ENCODE results near the gene PAPLN.
A peak's percentile ranks its signal among the peaks of the same experiment; 100 is the strongest.

The PAPLN gene

DNA sequence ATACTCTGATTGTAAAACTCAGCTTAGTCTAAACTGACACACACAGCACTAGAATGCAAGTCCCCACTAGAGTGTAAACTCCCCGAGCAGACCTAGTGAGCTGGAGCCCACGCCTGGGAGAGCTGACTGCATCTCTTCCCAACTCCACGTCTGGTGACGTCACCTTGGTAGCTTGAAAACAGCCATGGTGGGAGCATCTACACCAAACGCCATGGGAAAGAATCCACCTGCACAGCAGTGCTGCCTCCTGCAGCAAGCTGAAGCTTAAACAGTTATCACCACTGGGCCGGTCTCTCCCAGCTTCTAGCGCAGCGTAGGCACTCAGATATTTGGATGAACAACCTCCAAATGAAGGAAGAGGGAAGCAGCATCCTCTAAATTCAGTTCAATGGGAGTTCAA lies 4.3 kb upstream of the PAPLN start:
- no peak for DNase-seq

- DNase-seq = no peak
These were observed 3.7 kb upstream of the PAPLN start for GRCh38 chr14:73233564-73233963.

DNA sequence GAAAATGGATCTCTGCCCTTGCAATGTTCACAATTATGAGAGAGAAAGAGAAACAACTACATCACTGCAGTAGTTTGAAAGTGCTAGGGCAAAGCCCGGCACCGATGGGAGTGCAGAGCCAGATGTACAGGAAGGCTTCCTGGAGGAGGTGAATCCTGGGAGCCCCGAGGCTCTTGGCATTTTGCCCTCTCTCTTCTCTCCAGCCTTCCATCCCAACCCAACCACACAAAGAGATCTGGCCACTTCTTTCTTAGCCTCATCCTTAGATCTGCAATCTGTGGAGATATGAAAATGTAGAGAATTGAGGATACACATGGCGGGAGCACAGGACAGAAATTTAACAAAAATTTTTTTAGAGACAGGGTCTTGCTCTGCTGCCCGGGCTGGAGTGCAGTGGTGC lies 3.3 kb upstream of the PAPLN start:
- DNase-seq = no peak

DNA sequence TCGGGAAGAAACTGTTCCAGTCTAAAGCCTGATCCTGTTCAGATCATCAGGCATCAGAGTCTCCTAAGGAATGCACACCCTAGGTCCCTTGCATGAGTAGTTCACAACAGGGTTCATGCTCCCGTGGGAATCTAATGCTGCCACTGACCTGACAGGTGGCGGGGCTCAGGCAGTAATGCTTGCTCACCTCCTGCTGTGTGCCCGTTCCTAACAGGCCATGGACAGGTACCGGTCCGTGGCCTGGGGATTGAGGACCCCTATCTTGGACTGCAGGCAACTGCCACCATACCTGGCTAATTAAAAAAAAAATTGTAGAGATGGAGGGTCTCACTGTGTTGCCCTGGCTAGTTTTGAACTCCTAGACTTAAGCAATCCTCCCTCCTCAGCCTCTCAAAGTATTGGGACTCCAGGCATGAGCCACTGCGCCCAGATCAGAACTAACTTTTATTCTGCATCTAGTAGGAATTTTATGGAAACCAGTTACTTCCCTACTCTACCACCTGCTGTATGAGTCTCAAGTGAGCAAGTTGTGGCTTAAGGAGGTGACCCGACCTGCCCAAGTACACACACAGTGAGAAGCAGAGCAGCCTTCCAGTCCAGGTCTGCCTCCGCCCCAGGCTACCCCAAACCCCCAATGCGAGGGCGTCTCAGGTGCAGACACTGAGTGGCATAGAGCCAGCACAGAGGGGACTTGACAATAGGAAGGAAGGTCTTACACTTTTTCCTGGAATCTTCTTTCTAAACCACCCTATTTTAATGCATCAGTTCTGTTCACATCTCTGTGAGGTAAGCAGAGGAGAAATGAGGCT lies 2.5 kb upstream of the PAPLN start:
- no peak for DNase-seq

- DNase-seq = peak; percentile 42
These were observed 1.7 kb upstream of the PAPLN start for GRCh38 chr14:73235531-73236155.

DNA sequence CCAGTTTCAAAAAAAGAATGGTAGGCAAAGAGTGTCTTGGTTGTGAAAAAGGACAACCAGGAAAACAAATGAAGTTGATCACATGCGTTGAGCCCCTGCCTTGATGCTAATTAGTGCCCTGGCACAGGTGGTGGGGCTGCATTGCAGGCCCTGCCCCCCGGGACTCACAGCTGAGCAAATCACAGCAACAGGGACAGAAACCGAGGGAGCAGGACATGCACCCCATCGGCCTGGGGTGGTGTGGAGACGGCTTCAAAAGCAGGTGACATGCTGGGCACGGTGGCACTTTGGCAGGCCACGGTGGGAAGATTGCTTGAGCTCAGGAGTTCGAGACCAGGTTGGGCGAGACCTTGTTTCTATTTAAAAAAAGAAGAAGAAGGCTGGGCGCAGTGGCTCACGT lies 1.1 kb upstream of the PAPLN start:
- no peak for DNase-seq

DNA sequence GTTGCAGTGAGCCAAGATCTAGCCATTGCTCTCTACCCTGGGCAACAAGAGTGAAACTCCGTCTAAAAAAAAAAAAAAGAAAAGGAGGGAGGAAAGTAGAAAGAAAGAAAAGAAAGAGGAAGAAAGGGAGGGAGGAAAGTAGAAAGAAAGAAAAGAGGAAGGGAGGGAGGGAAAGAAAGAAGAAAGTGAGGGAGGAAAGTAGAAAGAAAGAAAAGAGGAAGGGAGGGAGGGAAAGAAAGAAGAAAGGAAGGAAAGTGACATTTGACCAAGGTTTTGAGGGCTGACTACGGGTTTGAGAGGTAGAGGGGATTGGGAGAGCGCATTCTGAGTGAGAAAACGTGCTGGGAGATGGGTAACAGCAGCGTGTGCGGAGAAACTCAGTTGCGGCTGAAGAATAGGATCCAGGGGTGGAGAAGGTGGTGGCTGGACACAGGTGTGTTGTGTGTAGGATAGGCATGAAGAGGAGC lies 521 bp upstream of the PAPLN start:
- no peak for DNase-seq

- no peak for DNase-seq
These were observed 599 bp downstream of the PAPLN start for GRCh38 chr14:73237786-73238423.

DNA sequence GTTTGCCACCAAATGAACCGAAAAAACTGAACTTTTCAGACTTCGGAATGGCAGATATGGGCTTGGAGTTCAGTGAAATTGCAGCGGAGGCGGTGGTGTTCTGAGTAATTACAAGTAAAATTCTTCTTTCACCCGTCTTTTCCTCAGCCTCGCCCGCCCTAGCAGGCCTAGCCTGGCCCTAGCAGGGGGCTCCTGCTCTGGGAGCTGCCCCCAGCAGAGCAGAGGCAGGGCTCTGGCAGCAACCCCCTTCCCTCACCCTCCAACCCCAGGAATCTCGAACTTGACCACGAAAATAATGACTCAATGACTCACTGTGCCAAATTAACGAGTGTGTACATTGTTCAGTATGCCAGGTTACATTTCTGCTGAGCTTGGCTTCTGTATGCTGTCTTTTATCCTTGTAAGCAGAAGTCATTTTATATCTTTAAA lies 1.1 kb downstream of the PAPLN start:
- DNase-seq = peak; percentile 89

- no peak for DNase-seq
These were observed 1.6 kb downstream of the PAPLN start for GRCh38 chr14:73238941-73239340.

- DNase-seq = peak; percentile 66
These were observed 2.3 kb downstream of the PAPLN start for GRCh38 chr14:73239393-73240241.

GRCh38 chr14:73240816-73241480 lies 3.6 kb downstream of the PAPLN start:
- DNase-seq = no peak

DNA sequence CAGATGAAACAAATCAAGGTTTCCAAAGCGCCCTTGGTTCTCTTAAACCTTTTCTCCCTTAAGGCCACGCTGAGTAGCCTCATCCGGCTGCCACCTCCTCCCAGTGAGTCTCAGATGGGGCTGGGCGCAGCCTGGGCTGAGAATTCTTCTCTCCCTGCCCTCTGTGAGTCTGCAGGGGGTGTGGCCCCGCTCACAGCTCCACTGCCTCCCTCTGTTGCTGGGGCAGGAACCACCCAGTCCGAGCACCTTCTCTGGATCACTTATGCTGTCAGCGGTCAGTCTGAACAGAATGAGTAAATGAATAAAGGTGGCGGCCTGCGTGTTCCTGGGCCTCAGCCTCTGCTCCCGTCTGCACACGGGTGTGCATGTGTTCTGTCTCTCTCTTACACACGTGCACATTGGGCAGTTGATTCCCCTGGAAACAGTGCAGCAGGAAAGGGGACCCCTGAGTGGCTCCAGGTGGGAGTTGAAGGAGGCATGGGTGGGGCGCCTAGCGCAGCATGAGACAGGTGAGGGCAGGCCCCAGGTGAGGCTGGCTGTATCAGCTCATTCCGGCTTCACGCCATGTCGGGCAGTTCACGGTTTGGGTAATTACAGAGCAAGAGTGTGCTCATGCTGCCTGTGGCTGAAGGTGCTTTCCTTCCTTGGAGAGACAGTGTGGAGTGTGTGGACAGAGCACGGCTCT lies 4.3 kb downstream of the PAPLN start:
- no peak for DNase-seq

DNA sequence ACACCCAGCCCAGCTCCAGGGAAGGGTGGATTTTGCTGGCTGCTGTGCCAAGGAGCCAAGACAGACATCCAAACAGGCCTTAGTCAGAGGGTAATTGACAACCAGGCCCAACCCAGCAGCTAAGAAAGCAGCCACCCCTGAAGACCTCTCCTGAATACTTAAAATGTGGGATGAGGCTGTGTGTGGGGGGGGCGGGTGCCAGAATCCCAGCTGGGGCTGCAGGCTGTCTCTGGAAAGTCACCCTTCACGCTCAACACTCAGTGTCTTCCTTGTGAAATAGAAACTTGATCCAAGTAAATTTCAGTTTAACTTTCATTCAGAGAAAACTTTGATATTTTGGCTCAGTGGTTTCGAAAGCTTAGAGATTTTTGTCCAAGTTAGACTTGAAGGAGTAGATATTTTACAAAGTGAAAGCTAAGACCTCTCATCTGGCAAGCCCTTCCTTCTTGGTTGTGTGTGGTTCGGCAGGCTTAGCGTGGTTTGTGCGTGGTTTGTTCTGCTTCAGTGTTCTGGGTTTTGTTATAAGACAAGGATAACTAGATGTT lies 5.1 kb downstream of the PAPLN start:
- DNase-seq = no peak

DNA sequence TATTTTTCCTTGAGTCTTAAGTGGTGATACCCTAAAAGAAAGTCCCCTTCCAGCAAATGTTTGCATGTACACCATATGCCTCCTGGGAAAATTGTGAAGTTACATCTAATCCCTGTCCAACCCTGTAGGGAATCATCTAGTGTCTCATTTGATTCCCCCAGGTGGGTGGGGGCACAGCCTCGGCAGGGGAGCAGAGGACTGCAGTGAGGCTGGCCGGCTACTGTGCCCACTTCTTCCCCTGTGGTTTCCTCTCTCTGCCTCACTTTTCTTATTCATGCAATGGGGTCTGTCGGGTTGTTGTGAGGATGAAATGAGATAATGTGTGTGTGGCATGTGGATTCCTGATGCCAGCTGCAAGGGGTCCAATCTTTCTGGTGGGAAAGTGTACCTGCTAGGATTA lies 6.0 kb downstream of the PAPLN start:
- DNase-seq = no peak

GRCh38 chr14:73243748-73244147 lies 6.4 kb downstream of the PAPLN start:
- no peak for DNase-seq

DNA sequence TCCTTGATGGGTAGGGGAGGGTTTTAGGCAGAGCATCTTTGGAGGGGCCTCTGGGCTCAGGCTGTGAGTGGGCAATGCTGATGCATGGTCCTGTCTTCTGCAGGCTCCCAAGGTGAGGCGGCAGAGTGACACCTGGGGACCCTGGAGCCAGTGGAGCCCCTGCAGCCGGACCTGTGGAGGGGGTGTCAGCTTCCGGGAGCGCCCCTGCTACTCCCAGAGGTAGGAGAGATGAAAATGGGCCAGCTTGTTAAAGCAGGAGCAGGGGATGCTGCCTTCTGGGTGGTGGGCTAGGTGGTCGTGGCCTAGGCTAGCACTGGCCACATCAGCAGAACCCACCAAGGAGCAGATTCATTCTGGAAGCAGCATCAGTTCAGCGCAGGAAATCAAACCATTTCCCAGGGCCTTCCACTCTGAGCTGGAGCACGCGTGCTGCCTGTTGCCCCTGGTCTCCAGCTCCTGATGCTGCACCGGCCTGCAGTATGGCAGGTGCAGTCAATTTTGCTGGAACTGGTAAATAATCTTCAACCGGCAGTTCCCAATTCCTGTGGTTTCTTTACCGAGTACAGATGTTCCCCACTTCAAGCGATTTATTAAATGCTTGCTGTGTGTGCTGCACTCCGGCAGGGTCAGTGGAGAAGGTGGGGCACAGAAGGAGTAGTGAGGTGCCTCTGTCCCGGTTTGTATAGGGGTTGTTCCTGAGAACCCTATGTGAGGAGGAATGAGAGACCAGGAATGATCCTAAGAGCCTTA lies 7.4 kb downstream of the PAPLN start:
- DNase-seq = no peak

GRCh38 chr14:73245480-73246325 lies 8.4 kb downstream of the PAPLN start:
- peak; percentile 31 for DNase-seq

DNA sequence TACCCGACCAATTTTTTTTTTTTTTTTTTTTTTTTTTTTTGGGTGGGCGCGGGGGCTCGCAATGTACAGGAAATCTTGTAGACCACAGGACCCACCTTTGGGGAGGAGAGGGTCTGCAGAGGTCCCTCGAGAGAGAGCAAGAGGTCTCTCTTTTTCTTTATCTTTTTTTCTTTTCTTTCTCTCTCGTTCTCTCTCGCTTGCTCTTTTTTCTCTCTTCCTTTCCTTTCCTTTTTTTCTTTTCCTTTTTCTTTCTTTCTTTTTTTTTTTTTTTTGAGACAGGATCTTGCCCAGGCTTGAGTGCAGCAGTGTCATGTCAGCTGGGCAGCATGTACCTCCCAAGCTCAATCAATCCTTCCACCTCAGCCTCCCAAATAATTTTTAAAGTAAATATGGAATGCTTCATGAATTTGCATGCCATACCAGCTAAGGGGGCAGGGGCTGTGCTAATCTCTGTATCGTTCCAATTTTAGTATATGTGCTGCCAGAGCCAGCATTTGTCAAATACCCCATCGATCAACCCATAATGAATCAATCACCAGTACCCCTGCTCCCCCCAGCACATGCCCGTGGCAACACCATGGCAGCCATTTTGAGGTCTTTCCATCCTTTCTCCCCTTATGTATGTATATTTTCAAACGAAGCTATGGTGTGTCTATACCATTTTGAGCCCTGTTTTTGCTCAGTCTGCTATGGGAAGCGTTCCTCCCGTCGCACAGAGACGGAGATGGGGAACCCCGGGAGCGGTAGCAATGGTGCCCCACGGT lies 9.3 kb downstream of the PAPLN start:
- DNase-seq = no peak

Data from fibroblast of upper back skin (primary cell).